GM19467 (cell line): Measurements from ENCODE around the gene ACP7.
"Not testable (repeated sequence)": the region's sequence is repeated elsewhere in the genome, so short reads cannot be mapped to it uniquely, and the experiment has no call there.

Experiments used
- ATAC-seq: cut with Tn5 transposase; IDR thresholded peaks from one replicate; pipeline ENCODE4 v1.9.1; 2021; ENCODE audit warnings: mild to moderate bottlenecking, moderate library complexity; ENCODE audit not compliant: unreplicated experiment

The ACP7 gene

GRCh38 chr19:39083983-39084731 lies at the start of gene ACP7:
Gene ACP7 (plus strand): TSS chr19:39084368. CDS start chr19:39085270, 902 bp downstream.
- ATAC-seq: no peak

DNA sequence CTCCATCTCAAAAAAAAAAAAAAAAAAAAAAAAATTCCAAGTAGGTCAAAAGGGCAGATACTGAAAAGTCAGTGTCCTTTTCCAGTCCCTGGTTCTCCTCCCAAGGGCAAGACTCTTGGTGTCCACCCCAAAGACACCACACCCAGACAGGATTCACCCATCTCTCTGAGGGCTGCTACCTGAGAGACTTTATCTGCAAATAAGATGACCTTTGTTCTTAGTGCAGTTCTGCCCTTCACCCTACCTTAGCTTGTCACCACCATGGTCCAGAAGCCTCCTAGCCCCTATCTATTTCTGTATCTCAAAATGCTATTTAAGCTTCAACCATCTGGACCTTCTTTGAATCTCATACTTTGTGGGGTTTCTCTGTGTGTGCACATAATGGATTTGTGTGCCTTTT lies 47.6 kb upstream of the ACP7 start:
- no peak for ATAC-seq

DNA sequence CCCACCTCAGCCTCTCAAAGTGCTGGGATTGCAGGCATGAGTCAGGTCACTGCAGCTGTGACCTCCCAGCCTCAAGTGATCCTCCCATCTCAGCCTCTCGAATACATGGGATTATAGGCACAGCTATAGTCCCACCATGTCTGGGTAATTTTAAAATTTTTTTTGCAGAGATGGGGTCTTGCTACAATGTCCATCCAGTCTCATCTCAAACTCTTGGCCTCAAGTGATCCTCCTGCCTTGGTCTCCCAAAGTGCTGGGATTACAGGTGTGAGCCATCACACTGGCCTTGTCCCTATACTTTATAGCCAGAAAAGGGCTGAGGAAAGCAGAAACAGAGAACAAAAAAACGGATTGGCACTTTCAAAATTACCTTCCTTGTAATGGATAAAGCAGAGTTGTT lies 47.0 kb upstream of the ACP7 start:
- no peak for ATAC-seq

- no peak for ATAC-seq
These were observed 46.1 kb upstream of the ACP7 start for GRCh38 chr19:39038098-39038497.

GRCh38 chr19:39045506-39045905 lies 38.7 kb upstream of the ACP7 start:
- ATAC-seq: no peak

- ATAC-seq: no peak
These were observed 37.9 kb upstream of the ACP7 start for GRCh38 chr19:39046037-39046821.

GRCh38 chr19:39047073-39047472 lies 37.1 kb upstream of the ACP7 start:
- no peak for ATAC-seq

DNA sequence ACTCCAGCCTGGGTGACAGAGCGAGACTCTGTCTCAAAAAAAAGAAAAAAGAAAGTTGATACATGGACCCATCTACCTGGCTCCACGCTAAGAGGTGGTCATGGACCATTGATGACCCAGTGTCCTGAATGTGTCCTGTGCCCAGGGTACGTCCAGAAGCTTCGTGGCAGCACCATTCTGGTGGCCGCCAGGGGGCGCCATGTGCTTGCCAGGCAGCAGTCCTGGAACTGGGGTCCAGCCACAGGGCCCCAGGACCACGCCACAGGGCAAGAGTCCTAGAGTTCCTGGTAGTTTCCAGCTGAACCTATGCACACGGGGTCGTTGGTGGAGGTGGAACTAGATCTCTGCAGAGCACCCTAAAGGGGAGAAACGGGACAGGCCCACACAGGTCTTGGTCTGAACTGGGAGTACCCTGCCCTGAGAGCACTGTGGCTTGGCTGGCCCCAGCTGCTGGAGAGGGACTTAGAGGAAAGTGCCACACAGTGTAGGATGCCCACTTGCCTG lies 31.9 kb upstream of the ACP7 start:
- no peak for ATAC-seq

GRCh38 chr19:39052846-39053245 lies 31.3 kb upstream of the ACP7 start:
- no peak for ATAC-seq

DNA sequence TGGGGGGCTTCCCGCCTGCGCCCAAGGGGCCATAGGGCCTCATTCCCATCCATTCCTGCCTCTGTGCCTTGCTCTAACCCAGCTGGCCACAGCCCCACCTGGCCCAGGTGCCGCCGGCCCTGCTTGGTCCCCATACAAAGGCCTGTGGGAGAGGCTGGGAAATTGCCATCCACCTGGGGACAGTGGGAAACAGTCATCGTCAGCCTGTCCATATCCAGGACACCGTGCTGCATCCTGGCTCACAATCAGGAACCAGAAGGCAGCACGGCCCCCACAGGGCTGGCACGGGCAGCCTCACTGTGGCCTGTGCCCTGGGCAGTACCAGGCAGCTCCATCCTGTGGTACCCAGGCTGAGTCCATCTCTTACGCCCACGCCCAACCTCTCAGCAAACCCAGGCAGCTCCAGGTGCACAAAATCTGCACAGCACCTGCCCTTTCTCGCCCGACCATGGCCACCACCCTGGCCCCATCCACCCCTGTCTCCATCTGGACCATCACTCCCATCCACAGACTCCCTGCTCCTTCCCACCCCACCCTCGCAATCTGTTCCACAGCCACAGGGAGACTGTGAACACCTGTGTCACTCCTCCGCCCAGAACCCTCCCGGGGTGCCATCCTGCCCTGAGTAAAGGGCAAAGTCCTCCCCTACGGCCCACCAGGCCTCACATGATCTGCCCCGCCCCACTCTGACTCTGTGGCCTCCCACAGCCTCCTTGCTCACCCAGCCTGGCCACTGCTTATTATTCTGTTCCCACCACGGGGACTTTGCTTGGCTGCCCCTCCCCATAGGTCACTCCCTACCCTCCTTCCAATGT lies 30.7 kb upstream of the ACP7 start:
- no peak for ATAC-seq

GRCh38 chr19:39054091-39054470 lies 30.1 kb upstream of the ACP7 start:
- no peak for ATAC-seq

GRCh38 chr19:39057615-39058014 lies 26.6 kb upstream of the ACP7 start:
- ATAC-seq: no peak

- ATAC-seq: no peak
These were observed 24.9 kb upstream of the ACP7 start for GRCh38 chr19:39059302-39059701.

DNA sequence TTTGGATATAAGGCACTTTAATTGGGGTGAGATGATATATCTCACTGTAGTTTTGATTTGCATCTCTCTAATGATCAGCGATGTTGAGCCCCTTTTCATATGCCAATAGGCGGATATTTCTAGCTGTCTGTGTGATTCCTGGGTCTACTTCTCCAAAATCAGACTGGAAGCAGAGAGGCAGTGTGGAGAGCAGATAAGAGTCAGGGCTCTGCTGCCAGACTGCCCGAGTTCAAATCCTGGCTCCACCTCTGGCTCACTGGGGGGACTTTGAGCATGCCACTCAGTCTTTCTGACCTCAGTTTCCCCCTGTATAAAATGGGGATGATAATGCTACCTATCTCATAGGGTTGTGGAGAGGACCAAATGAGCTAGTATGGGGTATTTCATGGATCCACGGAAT lies 24.0 kb upstream of the ACP7 start:
- ATAC-seq: no peak

DNA sequence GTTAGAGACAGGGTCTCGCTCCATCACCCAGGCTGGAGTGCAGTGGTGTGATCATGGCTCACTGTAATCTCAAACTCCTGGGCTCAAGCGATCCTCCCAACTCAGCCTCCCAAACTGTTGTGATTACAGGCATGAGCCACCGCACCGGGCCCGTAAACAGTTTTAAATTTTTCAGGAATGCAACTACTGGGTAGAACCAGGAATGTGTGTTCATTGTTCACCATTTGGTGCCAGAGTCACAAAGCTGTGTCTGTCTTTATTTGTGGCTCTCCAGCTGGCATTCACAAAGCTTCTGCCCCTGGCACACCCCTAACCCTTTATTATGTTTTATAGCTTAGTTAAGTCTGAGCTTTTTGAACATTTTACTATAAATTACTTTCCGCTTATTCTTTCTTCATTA lies 19.8 kb upstream of the ACP7 start:
- ATAC-seq: no peak

DNA sequence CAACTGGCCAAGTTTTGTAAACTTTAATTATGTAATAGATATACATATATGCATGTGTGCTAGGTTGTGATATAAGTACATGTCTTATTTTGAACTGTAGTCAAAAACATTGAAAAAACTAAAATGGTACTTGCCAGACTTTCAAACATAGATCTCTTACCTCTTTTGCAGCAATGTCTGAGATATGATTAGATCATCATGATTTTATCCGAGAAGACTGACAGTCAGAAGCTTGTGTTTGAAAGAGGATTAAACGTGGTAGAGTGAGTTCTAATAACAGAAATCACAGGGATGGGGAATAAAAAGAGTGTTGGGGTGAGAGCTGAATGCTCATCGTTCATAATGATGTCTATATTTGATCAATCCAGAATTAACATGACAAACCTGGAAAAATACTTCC lies 18.2 kb upstream of the ACP7 start:
- ATAC-seq: no peak

DNA sequence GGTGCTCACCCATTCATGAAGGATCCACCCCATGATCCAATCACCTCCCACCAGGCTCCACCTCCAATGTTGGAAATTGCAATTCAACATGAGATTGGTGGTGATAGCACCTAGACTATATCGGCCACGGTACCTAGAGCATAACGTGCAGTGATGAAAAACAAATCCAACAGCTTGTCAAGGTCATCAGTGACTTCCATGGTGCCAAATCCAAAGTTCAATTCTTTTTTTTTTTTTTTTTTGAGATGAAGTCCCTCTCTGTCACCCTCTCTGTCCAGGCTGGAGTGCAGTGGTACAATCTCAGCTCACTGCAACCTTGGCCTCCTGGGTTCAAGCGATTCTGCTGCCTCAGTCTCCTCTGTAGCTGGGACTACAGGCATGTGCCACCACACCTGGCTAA lies 17.1 kb upstream of the ACP7 start:
- no peak for ATAC-seq

- not testable (repeated sequence) for ATAC-seq
These were observed 15.9 kb upstream of the ACP7 start for GRCh38 chr19:39068259-39068658.

DNA sequence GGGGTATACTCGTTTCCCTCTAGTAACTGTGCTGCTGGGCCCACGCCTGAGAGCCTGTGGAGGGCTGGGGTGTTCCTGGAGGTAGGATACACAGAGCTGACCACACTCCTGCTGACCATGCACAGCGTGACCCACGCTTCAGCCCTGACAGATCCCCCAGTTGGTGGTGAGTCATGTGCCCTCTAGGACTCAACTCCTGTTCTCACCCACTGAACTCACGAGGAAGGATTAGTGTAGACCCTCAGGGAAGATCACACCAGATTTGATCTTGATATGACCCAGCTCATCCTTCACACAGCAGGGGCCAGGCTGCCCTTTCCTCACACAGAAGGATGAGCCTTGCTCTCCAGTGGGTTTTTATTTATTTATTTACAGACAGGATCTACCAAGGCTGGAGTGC lies 13.3 kb upstream of the ACP7 start:
- ATAC-seq: no peak

- no peak for ATAC-seq
These were observed 9.9 kb upstream of the ACP7 start for GRCh38 chr19:39074205-39074692.

DNA sequence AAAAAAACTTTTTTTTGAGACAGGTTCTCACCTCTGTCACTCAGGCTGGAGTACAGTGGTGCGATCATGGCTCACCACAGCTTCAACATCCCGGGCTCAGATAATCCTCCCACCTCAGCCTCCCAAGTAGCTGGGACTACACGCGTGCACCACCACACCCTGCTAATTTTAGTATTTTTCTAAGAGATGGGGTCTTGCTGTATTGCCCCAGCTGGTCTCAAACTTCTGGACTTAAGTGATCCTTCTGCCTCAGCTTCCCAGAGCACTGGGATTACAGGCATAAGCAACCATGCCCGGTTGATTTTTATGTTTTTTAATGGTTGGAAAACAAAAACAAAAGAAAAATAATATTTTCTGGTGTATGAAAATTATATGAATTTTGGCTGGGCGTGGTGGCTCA lies 9.2 kb upstream of the ACP7 start:
- no peak for ATAC-seq
